ENCODE data around the gene TRAM2.

Gene TRAM2

DNA sequence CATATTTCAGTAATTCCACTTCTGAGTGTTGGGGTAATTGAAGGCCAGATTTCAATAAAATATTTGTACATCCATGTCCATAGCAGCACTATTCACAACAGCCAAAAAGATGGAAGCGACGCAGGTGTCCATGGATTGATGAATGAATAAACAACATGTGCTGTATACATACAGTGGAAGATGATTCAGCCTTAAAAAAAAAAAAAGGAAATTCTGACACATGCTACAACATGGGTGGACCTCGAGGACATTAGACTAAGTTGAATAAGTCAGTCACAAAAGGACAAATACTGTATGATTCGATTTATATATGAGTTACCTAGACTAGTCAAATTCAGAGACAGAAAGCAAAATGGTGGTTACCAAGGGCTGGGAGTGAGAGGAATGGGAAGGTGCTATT lies 57.2 kb downstream of the TRAM2 start:
- no peak for TF ChIP-seq CTCF (IDR thresholded peaks at IDR 0.05; ENCODE audit: low read depth, low read length)
- no peak for DNase-seq (ENCODE audit: extremely low read depth, low read depth)

GRCh38 chr6:52518279-52518945 lies 58.4 kb downstream of the TRAM2 start:
- no peak for TF ChIP-seq CTCF (IDR thresholded peaks at IDR 0.05; ENCODE audit: low read depth, low read length)
- DNase-seq (ENCODE audit: extremely low read depth, low read depth): no peak

DNA sequence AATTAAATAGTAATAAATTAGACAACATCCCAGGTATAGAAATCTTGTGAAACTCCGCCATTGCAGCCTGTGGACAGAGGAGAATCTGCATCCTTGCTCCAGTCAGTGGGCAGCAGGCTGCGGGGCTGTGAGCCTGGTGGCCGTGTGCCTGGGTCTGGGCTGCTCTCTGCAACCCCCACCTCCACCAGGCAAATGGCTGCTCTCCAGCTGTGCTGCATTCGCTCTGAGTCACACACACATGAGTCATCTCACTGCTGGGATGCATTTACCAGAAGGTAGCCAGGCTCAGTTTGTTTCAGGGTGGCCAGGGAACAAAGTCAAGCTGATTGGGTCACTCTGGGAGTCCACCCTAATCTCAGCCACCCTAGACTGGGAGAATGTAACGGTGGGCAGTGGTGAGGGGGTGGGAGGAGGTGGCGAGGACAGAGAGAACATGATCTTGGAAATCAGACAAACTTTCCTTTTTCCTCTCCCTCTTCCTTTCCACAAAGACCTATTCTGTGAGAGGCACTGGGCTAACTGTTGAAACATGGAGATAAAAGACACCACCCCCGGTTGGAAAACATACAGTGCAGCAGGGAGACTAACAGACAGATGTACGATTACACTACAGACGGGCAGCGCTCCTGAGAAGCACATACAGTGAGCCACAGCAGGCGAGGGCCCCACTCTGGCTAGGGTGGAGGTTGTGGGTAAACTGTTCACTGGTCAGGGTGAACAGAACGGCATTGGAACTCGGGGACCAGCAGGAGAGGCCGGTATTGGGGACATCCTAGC lies 59.2 kb downstream of the TRAM2 start:
- no peak for TF ChIP-seq CTCF (IDR thresholded peaks at IDR 0.05; ENCODE audit: low read depth, low read length)
- DNase-seq (ENCODE audit: extremely low read depth, low read depth): peak; percentile 81

DNA sequence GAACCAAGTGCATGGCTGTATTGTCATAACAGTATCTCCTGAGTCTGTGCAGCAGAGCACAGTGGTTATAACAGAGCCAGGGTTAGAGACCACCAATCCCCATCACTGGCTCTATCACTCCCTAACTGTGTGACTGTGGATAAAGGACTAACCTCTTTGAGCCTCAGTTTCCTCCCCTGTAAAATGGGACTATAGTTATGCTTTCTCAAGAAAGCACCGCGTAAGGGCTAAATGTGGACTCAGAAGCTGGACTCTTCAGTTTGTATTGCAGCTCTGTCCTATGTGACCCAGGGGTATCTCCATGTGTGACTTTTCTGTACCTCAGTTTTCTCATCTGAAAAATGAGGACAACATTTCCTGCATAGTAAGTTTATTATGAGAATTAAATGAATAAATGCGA lies 59.9 kb downstream of the TRAM2 start:
- no peak for TF ChIP-seq CTCF (IDR thresholded peaks at IDR 0.05; ENCODE audit: low read depth, low read length)
- no peak for DNase-seq (ENCODE audit: extremely low read depth, low read depth)

DNA sequence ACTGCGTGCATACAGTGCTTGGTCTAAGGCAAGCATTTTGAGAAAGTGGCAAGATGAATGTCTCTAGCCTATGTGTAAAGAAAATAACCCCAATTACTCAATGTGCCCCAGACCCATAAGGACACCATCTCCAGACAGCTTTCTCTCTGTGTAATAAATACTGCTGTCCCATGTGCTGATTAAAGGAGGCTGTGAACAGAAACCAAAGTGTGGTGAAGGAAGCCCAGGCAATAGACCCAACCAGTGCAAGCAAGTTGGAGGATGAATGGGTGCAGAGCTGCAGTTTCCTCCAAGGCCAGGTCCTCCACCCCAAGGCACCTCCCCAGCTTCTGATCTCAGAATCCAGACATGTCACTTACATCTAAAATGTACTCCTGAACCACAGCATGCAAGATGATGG lies 60.6 kb downstream of the TRAM2 start:
- DNase-seq (ENCODE audit: extremely low read depth, low read depth): no peak
- no peak for TF ChIP-seq CTCF (IDR thresholded peaks at IDR 0.05; ENCODE audit: low read depth, low read length)

DNA sequence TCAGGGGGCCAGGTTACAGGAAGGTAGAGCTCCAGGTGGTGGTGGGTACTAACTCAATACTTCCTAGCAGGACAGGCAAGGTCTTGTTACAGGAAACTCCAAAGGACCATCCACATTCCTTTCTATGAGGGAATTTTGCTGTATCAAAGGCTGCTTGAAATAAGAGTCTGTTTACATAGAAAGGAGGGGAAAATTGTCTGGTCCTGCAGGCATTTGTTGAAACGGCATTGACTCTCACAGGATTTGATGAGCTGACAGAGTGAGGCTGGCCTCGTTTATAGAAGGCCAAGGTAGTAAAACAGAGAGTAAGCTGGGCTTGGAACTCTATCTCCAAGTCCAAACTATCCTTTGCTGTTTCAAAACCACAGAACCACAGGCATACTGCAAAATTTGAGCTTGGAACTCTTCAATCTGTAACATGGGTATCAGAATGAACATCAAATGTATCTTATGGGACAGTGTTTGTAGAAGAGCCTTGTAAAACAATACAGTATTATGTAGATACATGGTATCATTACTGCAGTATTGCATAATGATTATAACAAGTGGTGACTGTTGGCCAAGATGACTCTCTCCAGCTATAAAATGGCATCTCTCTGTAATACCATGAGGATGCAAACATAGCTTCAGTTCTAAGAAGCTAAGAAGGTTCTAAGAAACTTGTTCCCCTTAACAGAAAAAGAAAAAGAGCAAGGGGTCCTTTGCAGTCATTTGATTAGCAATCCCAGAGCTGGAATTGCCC lies 61.5 kb downstream of the TRAM2 start:
- DNase-seq (ENCODE audit: extremely low read depth, low read depth): no peak
- TF ChIP-seq CTCF (IDR thresholded peaks at IDR 0.05; ENCODE audit: low read depth, low read length): no peak

- DNase-seq (ENCODE audit: extremely low read depth, low read depth): peak; percentile 58
These were observed 62.3 kb downstream of the TRAM2 start for GRCh38 chr6:52514514-52514913.

More at GRCh38 chr6:52514514-52514913, 62.3 kb downstream of the TRAM2 start:
- TF ChIP-seq CTCF (IDR thresholded peaks at IDR 0.05; ENCODE audit: low read depth, low read length): no peak
